Cardiac muscle cell (in vitro differentiated cells and primary cell): ENCODE results near the gene AKAP1. TPM values are rescaled to one million over a fixed set of nuclear protein-coding genes. Genes with fewer than 3 reads are reported as not detected.
"Not testable (repeated sequence)": the region's sequence is repeated elsewhere in the genome, so short reads cannot be mapped to it uniquely, and the experiment has no call there.

Source experiments
- DNase-seq, 2 donors: peaks; one replicate each; pipeline versions ENCODE4 v3.0.0 to v3.0.0-alpha.2; 2010 to 2017; ENCODE audit warnings: low read depth in 1 of 2, low spot score in 1 of 2
- H3K27ac ChIP-seq: fragments of 200-600 bp; sonication (generic); 2 replicates; pipeline ENCODE4 v1.5.1; 2016
- H3K27me3 ChIP-seq: fragments of 200-600 bp; sonication (generic); 2 replicates; pipeline ENCODE4 v1.6.0; 2016; ENCODE audit warnings: control low read depth
- H3K36me3 ChIP-seq: fragments of 200-600 bp; sonication (generic); 2 replicates; pipeline ENCODE4 v1.5.1; 2016; ENCODE audit warnings: control low read depth
- H3K4me1 ChIP-seq: fragments of 200-600 bp; sonication (generic); 2 replicates; pipeline ENCODE4 v1.8.1; 2017; ENCODE audit warnings: low read depth, mild to moderate bottlenecking, mixed run types
- H3K4me3 ChIP-seq: fragments of 200-600 bp; sonication (generic); 2 replicates; pipeline ENCODE4 v1.5.1; 2016; ENCODE audit warnings: mild to moderate bottlenecking
- H3K9me3 ChIP-seq: fragments of 200-600 bp; sonication (generic); 2 replicates; pipeline ENCODE4 v1.5.1; 2017; ENCODE audit warnings: low read depth, mild to moderate bottlenecking, control low read depth
- polyA plus RNA-seq: library from polyadenylated mRNA; unstranded; fragments of >200 nt; fragmentation: Nextera tagmentation; extraction: Ambion mirVana; gene quantifications from 2 replicates; pipeline ENCODE4 v1.2.1, GENCODE V29; 2016
- total RNA-seq: library from RNA; depleted of rRNA; stranded (reverse); fragments of >200 nt; gene quantifications from 2 replicates; pipeline ENCODE4 v1.2.3, GENCODE V29; 2016
- TF ChIP-seq, protein P1 (sequence below): IDR thresholded peaks from 2 replicates; pipeline ENCODE4 v1.5.1; 2012; ENCODE audit warnings: low read depth, mild to moderate bottlenecking, low read length

Gene AKAP1
- total and polyA plus RNA-seq, 2 experiments from 2014 or later: 35.3 to 81.4 TPM

DNA sequence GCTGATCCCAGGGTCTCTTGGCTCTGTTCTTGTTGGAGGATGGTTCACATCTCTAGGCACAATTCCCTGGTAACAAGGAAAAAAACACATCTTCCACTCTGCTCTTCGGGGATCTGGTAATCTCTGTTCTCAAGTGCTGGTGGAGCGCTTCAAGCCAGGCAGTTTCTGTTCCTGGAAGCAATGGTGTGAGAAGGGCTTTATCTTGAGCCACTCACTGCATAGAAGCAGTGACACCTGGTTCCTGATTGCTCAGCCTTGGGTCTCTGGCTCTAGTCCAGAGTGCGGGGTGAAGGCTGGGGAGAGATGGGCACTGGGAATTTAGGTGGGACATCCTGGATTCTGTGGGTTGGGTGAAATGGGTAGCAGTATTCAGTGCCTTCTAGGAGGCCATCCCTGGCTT lies 14.1 kb downstream of the AKAP1 start:
- DNase-seq: peak in 1 of 2 donors; percentile 23
- TF ChIP-seq, protein P1, sequence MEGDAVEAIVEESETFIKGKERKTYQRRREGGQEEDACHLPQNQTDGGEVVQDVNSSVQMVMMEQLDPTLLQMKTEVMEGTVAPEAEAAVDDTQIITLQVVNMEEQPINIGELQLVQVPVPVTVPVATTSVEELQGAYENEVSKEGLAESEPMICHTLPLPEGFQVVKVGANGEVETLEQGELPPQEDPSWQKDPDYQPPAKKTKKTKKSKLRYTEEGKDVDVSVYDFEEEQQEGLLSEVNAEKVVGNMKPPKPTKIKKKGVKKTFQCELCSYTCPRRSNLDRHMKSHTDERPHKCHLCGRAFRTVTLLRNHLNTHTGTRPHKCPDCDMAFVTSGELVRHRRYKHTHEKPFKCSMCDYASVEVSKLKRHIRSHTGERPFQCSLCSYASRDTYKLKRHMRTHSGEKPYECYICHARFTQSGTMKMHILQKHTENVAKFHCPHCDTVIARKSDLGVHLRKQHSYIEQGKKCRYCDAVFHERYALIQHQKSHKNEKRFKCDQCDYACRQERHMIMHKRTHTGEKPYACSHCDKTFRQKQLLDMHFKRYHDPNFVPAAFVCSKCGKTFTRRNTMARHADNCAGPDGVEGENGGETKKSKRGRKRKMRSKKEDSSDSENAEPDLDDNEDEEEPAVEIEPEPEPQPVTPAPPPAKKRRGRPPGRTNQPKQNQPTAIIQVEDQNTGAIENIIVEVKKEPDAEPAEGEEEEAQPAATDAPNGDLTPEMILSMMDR: no peak
- Histone ChIP-seq H3K4me1 (peaks cover 22% of the 10 kb centered on the region), H3K27ac (no peak overlapping the region), H3K4me3 (no peak overlapping the region), H3K9me3 (no peaks in the 10 kb centered on the region), H3K27me3 (no peaks in the 10 kb centered on the region), H3K36me3 (no peaks in the 10 kb centered on the region)

DNA sequence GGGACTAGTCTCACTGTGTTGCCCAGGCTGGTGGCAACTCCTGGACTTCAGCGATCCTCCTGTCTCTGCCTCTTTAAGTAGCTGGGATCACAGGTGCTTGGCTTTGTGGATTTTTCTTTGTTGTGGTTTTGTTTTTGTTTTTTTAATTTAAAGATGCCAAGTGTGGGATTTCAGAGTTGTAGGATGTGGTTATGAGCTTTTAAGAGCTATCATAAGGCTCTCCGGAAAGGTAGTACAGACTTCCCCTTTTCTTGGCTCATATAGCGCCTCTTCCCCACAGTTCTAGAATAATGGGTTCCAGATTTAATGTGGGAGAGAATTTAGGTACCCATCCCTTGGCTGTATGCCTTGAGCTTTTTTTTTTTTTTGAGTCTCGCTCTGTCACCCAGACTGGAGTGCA lies 17.1 kb downstream of the AKAP1 start:
- Histone ChIP-seq H3K27me3 (no peaks in the 10 kb centered on the region), H3K27ac (no peak overlapping the region), H3K9me3 (no peaks in the 10 kb centered on the region), H3K4me1 (peaks cover 23% of the 10 kb centered on the region), H3K4me3 (no peak overlapping the region), H3K36me3 (no peaks in the 10 kb centered on the region)
- TF ChIP-seq, protein P1: no peak
- no peak for DNase-seq

DNA sequence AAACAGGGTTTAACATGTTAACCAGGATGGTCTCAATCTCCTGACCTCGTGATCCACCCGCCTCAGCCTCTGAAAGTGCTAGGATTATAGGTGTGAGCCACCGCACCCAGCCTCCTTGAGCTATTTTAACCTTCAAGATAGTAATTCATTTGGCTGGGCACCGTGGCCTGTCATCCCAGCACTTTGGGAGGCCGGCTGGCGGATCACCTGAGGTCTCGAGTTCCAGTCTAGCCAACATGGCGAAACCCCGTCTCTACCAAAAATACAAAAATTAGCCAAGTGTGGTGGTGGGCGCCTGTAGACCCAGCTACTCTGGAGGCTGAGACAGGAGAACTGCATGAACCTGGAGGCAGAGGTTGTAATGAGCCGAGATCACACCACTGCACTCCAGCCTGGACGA lies 17.6 kb downstream of the AKAP1 start:
- not testable (repeated sequence) for H3K36me3 ChIP-seq, DNase-seq, H3K4me3 ChIP-seq, H3K27me3 ChIP-seq, H3K27ac ChIP-seq, H3K9me3 ChIP-seq
- H3K4me1 ChIP-seq: peaks cover 25% of the 10 kb centered on the region

DNA sequence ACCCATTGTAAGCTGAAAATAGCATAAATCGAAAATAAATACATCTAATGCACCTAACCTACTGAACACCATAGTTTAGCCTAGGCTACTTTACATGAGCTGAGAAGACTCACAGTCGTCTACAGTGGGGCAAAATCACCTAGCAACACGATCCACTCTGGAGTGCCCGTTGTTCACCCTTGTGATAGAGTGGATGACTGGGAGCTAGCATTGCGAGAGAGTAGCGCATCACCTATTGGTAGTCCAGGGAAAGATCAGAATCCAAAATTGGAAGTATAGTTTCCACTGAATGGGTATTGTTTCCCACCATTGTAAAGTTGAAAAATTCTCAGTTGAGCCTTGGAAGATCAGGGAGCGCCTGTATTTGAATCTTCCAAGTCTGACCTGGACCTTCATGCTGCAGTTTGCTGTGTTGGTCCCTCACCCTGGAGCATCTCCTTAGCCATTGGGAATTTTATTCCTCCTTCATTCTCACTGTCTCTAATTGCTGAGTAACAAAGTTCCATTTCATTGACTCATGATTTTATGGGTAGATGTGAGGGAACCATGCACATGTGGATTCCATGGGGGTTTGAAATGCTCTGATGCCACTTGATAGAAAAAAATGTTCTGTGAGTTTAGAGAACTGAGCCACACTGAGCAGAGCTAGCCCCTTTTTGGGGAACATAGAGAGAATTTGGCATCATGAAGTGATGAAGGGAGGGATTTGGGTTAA lies 19.6 kb downstream of the AKAP1 start:
- no peak for DNase-seq
- H3K4me1 ChIP-seq: peaks cover 31% of the 10 kb centered on the region

DNA sequence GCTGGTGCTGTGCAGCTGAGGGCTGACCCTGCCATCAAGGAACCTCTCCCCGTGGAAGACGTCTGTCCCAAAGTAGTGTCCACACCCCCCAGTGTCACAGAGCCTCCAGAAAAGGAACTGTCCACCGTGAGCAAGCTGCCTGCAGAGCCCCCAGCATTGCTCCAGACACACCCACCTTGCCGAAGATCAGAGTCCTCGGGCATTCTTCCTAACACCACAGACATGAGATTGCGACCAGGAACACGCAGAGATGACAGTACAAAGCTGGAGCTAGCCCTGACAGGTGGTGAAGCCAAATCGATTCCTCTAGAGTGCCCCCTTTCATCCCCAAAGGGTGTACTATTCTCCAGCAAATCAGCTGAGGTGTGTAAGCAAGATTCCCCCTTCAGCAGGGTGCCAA lies 20.5 kb downstream of the AKAP1 start:
- H3K4me3 ChIP-seq: no peak overlapping the region
- TF ChIP-seq, protein P1: no peak
- H3K27ac ChIP-seq: no peak overlapping the region
- H3K4me1 ChIP-seq: peaks cover 39% of the 10 kb centered on the region
- no peaks in the 10 kb centered on the region for H3K9me3 ChIP-seq
- DNase-seq: no peak
- H3K36me3 ChIP-seq: no peaks in the 10 kb centered on the region
- no peaks in the 10 kb centered on the region for H3K27me3 ChIP-seq

More for the DNA sequence above, 19.6 kb downstream of the AKAP1 start:
- TF ChIP-seq, protein P1: no peak
- H3K27ac ChIP-seq: no peak overlapping the region
- no peaks in the 10 kb centered on the region for H3K36me3 ChIP-seq
- no peaks in the 10 kb centered on the region for H3K9me3 ChIP-seq
- no peak overlapping the region for H3K4me3 ChIP-seq
- H3K27me3 ChIP-seq: no peaks in the 10 kb centered on the region

DNA sequence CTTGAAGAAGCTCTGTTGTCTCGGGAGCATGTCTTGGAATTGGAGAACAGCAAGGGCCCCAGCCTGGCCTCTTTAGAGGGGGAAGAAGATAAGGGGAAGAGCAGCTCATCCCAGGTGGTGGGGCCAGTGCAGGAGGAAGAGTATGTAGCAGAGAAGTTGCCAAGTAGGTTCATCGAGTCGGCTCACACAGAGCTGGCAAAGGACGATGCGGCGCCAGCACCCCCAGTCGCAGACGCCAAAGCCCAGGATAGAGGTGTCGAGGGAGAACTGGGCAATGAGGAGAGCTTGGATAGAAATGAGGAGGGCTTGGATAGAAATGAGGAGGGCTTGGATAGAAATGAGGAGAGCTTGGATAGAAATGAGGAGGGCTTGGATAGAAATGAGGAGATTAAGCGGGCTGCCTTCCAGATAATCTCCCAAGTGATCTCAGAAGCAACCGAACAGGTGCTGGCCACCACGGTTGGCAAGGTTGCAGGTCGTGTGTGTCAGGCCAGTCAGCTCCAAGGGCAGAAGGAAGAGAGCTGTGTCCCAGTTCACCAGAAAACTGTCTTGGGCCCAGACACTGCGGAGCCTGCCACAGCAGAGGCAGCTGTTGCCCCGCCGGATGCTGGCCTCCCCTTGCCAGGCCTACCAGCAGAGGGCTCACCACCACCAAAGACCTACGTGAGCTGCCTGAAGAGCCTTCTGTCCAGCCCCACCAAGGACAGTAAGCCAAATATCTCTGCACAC lies 21.2 kb downstream of the AKAP1 start:
- H3K36me3 ChIP-seq: no peaks in the 10 kb centered on the region
- no peaks in the 10 kb centered on the region for H3K9me3 ChIP-seq
- no peak overlapping the region for H3K4me3 ChIP-seq
- H3K27ac ChIP-seq: no peak overlapping the region
- TF ChIP-seq, protein P1: peak; percentile 27
- H3K4me1 ChIP-seq: peaks cover 46% of the 10 kb centered on the region
- H3K27me3 ChIP-seq: no peaks in the 10 kb centered on the region
- DNase-seq: no peak
